Measurements from ENCODE around the gene NKX2-2.

DNA sequence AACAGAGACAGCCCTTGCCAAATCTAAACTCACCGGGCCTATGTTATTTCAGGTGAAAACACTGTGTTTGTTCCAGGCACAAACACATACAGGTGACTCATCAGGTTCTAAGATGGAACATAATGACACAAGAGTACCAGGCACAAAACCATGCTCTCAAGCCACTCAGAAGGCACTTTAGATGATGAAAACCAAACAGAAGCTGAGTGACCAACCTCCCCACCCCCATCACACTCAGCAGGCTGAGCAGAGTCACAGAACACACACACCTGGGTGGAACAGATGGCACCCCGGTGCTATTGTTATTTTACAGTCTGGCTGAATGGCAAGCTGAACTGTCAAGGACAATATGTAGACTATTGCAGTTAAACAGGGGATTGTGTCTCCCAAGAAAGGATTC, 20.6 kb upstream of the NKX2-2 start:
- TF ChIP-seq POLR2A (IDR thresholded peaks at IDR 0.05) (no peak), CTCF (IDR thresholded peaks at IDR 0.05) (no peak), POLR2AphosphoS5 (IDR thresholded peaks at IDR 0.05; ENCODE audit: insufficient read depth in 1 of 2, low read depth in 1 of 2) (no peak)

Measured in vagina (tissue), 2 donors.